AG04450 (cell line): ENCODE measurements around the gene CNTN1. TPM values are rescaled to one million over a fixed set of nuclear protein-coding genes. Genes with fewer than 3 reads are reported as not detected.

Experiments used
- CTCF ChIA-PET: fragments of 300-600, 350-600 bp; formaldehyde crosslinking; extraction: SDS; loops from one replicate; lab custom pipeline; 2022; ENCODE audit warnings: antibody characterized with exemption, inconsistent platforms; lab: Charles Lee
- POLR2A ChIA-PET: fragments of 350-600 bp; formaldehyde crosslinking; extraction: SDS; loops from one replicate; lab custom pipeline; 2021; ENCODE audit warnings: antibody characterized with exemption, inconsistent platforms; lab: Yijun Ruan, JAX
- DNase-seq: peaks from one replicate; pipeline ENCODE4 v3.0.0-alpha.2; 2011; ENCODE audit warnings: low read depth, low spot score
- H3K27ac ChIP-seq: one replicate; pipeline ENCODE4 v1.5.1; 2012; ENCODE audit warnings: low read depth, low read length, control low read depth
- H3K27me3 ChIP-seq: one replicate; pipeline ENCODE4 v1.6.0; 2012; ENCODE audit warnings: low read length; ENCODE audit not compliant: control insufficient read depth, insufficient read depth
- H3K4me3 ChIP-seq: 2 replicates; pipeline ENCODE4 v1.5.1; 2011; ENCODE audit warnings: mild to moderate bottlenecking, low read depth, low read length, control low read depth
- H3K9me3 ChIP-seq: 2 replicates; pipeline ENCODE4 v1.5.1; 2012; ENCODE audit warnings: low read length; ENCODE audit not compliant: control insufficient read depth, insufficient read depth
- polyA plus RNA-seq: library from polyadenylated mRNA; depleted of rRNA; stranded (reverse); fragments of >200 nt; gene quantifications from 2 replicates; pipeline ENCODE4 v1.2.3, GENCODE V29; 2011
- TF ChIP-seq, protein P1 (sequence below): IDR thresholded peaks from 2 replicates; pipeline ENCODE4 v1.5.1; 2011; ENCODE audit warnings: low read depth, low read length, control low read depth, inconsistent platforms

The CNTN1 gene
- polyA plus RNA-seq, 1 experiment: 0.19 TPM

GRCh38 chr12:40874868-40875267, 182.6 kb downstream of the CNTN1 start:
- H3K27me3 ChIP-seq: no peaks in the 10 kb centered on the region
- H3K9me3 ChIP-seq: no peaks in the 10 kb centered on the region
- CTCF ChIA-PET: no interaction called here
- no peak overlapping the region for H3K27ac ChIP-seq
- H3K4me3 ChIP-seq: no peak overlapping the region
- no peak for DNase-seq
- POLR2A ChIA-PET: no interaction called here
- TF ChIP-seq, protein P1, sequence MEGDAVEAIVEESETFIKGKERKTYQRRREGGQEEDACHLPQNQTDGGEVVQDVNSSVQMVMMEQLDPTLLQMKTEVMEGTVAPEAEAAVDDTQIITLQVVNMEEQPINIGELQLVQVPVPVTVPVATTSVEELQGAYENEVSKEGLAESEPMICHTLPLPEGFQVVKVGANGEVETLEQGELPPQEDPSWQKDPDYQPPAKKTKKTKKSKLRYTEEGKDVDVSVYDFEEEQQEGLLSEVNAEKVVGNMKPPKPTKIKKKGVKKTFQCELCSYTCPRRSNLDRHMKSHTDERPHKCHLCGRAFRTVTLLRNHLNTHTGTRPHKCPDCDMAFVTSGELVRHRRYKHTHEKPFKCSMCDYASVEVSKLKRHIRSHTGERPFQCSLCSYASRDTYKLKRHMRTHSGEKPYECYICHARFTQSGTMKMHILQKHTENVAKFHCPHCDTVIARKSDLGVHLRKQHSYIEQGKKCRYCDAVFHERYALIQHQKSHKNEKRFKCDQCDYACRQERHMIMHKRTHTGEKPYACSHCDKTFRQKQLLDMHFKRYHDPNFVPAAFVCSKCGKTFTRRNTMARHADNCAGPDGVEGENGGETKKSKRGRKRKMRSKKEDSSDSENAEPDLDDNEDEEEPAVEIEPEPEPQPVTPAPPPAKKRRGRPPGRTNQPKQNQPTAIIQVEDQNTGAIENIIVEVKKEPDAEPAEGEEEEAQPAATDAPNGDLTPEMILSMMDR: no peak

DNA sequence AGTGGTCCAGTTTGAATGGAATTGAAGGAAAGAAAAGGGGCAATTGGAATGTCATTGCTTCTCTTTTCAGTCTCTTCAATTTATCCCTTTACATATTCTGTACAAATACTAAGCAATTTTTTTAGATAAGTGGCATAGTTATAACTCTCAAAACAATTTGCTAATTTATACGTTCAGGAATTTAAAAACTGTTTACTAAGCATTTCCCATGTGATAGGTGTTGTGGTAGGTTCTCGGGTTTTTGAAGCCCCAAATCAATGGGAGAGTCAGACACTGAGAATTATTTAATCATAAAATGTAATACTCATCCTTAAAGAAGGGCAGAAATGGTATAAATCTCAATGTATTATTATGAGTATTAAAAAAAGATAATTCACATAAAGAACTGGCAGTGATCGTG, 197.1 kb downstream of the CNTN1 start:
- CTCF ChIA-PET: no interaction called here
- TF ChIP-seq, protein P1: no peak

DNA sequence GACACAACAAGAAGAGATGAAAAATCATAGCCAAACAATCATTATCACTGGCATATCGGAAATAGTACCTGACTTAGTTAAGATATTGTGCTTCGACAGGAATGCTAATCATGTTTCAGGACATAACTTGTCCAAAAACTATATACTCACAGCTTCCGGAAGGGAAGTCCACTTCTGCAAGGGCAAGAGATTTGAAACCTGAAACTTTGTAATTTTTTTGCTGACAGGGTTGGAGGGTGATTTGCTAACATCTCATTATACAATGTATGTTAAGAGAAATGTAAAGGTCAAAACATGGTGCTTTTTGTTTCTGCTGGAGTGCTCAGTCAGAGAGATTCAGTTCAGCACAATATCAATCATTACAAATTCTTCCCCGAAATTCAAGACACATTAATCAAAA, 200.3 kb downstream of the CNTN1 start:
- ChIA-PET POLR2A (no interaction called here), CTCF (no interaction called here)
- DNase-seq: no peak

More for the DNA sequence above, 197.1 kb downstream of the CNTN1 start:
- POLR2A ChIA-PET: no interaction called here
- Histone ChIP-seq H3K4me3 (no peak overlapping the region), H3K9me3 (no peaks in the 10 kb centered on the region), H3K27ac (no peak overlapping the region), H3K27me3 (no peaks in the 10 kb centered on the region)
- DNase-seq: no peak

GRCh38 chr12:40898505-40898904, 206.3 kb downstream of the CNTN1 start:
- ChIA-PET CTCF (no interaction called here), POLR2A (no interaction called here)
- Histone ChIP-seq H3K4me3 (no peak overlapping the region), H3K27me3 (no peaks in the 10 kb centered on the region), H3K27ac (no peak overlapping the region), H3K9me3 (no peaks in the 10 kb centered on the region)
- TF ChIP-seq, protein P1: no peak
- no peak for DNase-seq

More for the DNA sequence above, 200.3 kb downstream of the CNTN1 start:
- TF ChIP-seq, protein P1: no peak
- no peaks in the 10 kb centered on the region for H3K27me3 ChIP-seq
- no peaks in the 10 kb centered on the region for H3K9me3 ChIP-seq
- H3K4me3 ChIP-seq: no peak overlapping the region
- no peak overlapping the region for H3K27ac ChIP-seq

DNA sequence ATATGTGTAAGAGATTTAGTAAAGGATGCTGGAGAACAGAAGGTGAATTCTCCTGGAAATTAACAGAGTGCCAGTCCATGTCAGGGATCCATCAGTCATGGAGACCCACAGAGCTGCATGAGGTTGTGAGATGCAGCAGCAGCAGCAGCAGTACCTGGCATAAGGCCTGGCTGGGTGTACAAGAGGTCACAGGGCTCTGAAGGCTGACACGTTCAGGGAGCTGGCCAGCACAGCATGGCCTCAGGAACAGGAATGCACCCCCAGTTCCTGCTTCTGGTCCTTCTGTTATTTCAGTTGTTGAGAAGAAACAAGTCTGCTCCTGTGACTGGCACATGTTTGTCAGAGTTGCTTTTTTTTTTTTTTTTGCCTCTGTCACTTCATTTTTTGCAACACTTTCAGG, 210.8 kb downstream of the CNTN1 start:
- H3K27me3 ChIP-seq: no peaks in the 10 kb centered on the region
- H3K9me3 ChIP-seq: no peaks in the 10 kb centered on the region
- H3K4me3 ChIP-seq: no peak overlapping the region
- POLR2A ChIA-PET: no interaction called here
- H3K27ac ChIP-seq: no peak overlapping the region
- CTCF ChIA-PET: interaction anchor here (0.9 kb wide), 1 partner anchor 15 kb away, joined by 3 read pairs; no protein-coding TSS in a partner anchor
- TF ChIP-seq, protein P1: no peak
- DNase-seq: no peak
